GM12801 (cell line): ENCODE results near the gene FHL2.

Experiments used
- TF ChIP-seq, protein P1 (sequence below): IDR thresholded peaks from one replicate; pipeline ENCODE4 v1.5.1; 2011; ENCODE audit warnings: control low read depth; ENCODE audit not compliant: insufficient read length; ENCODE audit errors: extremely low read depth

The FHL2 gene

DNA sequence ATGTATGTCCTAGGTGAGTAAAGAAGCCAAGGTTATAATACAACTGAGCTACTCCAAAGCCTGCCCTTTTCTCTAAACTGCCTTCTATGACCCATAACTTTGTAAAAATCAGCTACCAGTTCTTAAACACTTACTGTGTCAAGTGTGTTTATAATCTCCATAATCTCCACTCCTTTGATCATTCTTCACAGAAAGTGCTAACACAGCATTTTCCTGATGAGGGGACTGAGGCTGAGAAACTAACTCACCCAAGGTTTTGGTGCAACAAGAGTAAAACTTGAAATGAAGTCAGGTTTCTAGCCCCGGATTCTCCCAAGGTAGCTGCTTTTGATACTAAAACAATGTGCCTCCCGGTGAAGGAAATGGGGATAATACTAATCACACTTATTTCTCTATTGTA is 63.4 kb downstream of the FHL2 start:
- TF ChIP-seq, protein P1, sequence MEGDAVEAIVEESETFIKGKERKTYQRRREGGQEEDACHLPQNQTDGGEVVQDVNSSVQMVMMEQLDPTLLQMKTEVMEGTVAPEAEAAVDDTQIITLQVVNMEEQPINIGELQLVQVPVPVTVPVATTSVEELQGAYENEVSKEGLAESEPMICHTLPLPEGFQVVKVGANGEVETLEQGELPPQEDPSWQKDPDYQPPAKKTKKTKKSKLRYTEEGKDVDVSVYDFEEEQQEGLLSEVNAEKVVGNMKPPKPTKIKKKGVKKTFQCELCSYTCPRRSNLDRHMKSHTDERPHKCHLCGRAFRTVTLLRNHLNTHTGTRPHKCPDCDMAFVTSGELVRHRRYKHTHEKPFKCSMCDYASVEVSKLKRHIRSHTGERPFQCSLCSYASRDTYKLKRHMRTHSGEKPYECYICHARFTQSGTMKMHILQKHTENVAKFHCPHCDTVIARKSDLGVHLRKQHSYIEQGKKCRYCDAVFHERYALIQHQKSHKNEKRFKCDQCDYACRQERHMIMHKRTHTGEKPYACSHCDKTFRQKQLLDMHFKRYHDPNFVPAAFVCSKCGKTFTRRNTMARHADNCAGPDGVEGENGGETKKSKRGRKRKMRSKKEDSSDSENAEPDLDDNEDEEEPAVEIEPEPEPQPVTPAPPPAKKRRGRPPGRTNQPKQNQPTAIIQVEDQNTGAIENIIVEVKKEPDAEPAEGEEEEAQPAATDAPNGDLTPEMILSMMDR: no peak

GRCh38 chr2:105334211-105334610 is 64.6 kb downstream of the FHL2 start:
- TF ChIP-seq, protein P1: no peak

DNA sequence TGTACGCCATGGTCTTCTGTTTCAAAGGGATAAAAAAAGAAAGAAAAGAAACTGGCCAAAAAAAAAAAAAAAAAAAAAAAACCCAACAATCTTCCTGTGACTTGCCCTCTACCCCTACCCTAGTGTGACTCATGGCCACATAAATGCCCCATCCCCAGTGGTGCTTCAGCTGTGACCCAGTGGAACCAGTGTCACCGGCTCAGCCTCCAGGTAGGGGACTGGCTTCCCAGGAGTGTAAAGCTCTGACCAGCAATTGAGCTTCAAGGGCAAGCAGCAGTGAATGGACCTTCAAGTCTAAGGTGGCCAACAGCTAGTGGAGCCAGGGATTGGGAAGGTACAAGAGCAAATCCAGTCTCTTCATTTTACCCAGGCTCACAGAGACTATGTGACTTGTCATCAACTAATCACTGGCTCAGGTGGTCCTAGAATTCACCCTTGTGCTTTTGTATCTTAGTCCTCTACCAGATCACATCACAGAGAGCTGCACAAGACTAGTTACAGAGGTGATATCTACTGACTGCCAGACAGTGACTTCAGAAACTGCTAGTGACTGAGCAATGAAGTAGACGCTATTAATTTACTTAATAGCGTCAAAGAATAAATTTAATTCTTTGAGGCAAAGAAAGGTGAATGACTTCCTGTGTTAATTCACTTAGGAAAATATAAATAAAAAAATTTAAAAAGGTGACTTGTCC is 68.0 kb downstream of the FHL2 start:
- TF ChIP-seq, protein P1: no peak

- TF ChIP-seq, protein P1: no peak
Measured at GRCh38 chr2:105329561-105330495, 69.0 kb downstream of the FHL2 start, which contains the start of gene TGFBRAP1. Gene TGFBRAP1 (minus strand): TSS chr2:105329735. CDS start chr2:105308301, 21,434 bp downstream.

DNA sequence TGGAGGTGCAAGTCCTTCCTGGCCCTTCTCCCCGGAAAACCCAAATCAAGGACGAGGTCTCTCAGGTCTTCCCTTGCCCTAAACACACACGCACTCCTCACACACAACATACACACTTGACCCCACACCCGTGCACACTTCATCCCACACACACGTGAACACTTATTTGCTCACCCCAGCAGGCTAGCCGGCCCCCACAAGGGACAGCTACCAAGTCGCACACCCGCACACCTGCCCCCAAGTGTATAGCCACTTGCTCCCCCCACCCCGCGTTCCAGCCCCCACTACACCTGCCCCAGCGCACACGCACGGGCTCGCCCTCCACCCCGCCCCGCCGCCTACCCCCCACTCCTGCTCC is 69.7 kb downstream of the FHL2 start:
- TF ChIP-seq, protein P1: no peak

DNA sequence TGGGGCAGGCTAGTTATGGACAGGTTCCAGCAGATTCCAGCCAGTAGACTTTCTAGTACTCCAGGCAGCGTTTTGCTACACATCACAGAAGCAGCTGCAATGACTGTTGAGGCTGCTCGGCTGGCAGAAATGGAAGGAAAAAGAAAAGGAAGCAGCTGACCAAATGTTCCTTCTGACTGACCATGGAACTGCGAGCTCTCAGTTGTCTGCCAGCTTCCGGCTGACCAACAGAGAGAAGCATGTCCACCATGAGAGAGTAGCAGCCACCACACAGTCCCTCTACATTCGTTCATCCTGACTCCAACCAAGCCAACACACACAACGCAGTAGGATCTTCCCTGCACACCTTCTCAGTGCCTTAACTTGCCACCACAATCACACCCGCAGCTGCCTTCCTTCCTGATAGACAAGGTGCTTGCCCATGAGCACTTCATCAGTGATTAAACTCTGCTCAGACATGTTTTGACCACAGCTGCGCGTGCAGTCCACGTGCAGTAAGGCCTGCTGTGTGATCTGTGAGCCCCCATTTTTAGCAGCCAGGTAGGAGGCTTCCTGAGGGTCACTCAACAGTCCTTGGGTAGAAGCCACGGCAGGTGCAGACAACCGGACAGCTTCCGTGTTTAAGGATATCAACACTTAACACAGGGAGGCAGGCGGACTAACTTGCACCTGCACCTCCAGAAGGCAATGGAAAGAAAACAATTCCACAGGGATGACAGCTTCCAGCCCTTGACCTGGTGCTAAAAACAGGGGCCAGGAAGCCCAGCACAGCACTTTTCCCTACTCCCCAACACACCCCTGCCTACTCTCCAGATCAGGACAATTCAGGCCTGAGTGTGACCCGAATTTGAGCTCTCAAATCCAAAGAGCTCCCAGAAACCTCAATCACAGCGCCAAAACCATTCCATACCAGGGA is 70.3 kb downstream of the FHL2 start:
- TF ChIP-seq, protein P1: no peak

GRCh38 chr2:105327690-105328089 is 71.2 kb downstream of the FHL2 start:
- TF ChIP-seq, protein P1: no peak
